SK-N-SH (cell line): ENCODE results near the gene SMARCD3. TPM values are rescaled to one million over a fixed set of nuclear protein-coding genes. Genes with fewer than 3 reads are reported as not detected.

Experiments used
- REST ChIP-seq: IDR thresholded peaks from 2 replicates; pipeline ENCODE4 v1.6.1; 2012; ENCODE audit warnings: mild to moderate bottlenecking, low read depth, low read length, moderate library complexity
- SMC3 ChIP-seq: IDR thresholded peaks from 2 replicates; pipeline ENCODE4 v1.6.1; 2012; ENCODE audit warnings: low read depth, low read length, improper control_type of control experiment
- ZBTB33 ChIP-seq: IDR thresholded peaks from 2 replicates; pipeline ENCODE4 v1.4.0; 2012; ENCODE audit warnings: low read depth, borderline replicate concordance
- polyA plus RNA-seq, 3 experiments: library from polyadenylated mRNA; depleted of rRNA; stranded (reverse); fragments of >200 nt; gene quantifications; 2 replicates each; pipeline ENCODE4 v1.2.3, GENCODE V29; 2012

SMARCD3 gene
- polyA plus RNA-seq, 1 of the 3 experiments (the other 2 are of a cell fraction), result 62.8 TPM

GRCh38 chr7:151189038-151189437, 59.5 kb downstream of the SMARCD3 start (continued):
- no peak for TF ChIP-seq REST
- no peak for TF ChIP-seq SMC3
- no peak for TF ChIP-seq ZBTB33

Other genes starting within 250 kb of the SMARCD3 start
- gene ATG9B, start 224.2 kb downstream of the SMARCD3 start, polyA plus RNA-seq (2012; rRNA removed), result 0.52 and 0.67 TPM in 2 replicates
- gene ABCB8, start 220.2 kb downstream of the SMARCD3 start, polyA plus RNA-seq (2012; rRNA removed), result 36.0 and 38.3 TPM in 2 replicates
- gene ASIC3, start 200.2 kb downstream of the SMARCD3 start, polyA plus RNA-seq (2012; rRNA removed), result 4.0 and 4.5 TPM in 2 replicates
- gene CDK5, start 190.8 kb downstream of the SMARCD3 start, polyA plus RNA-seq (2012; rRNA removed), result 123 and 125 TPM in 2 replicates
- 123 and 167 TPM in 2 replicates for gene SLC4A2, start 189.1 kb downstream of the SMARCD3 start, polyA plus RNA-seq (2012; rRNA removed)
- gene FASTK, start 167.9 kb downstream of the SMARCD3 start, polyA plus RNA-seq (2012; rRNA removed), result 125 and 148 TPM in 2 replicates
- gene TMUB1, start 165.2 kb downstream of the SMARCD3 start, polyA plus RNA-seq (2012; rRNA removed), result 37.8 and 60.6 TPM in 2 replicates
- 108 and 126 TPM in 2 replicates for gene AGAP3, start 162.2 kb downstream of the SMARCD3 start, polyA plus RNA-seq (2012; rRNA removed)
- not detected in 2 replicates for gene GBX1, start 81.0 kb downstream of the SMARCD3 start, polyA plus RNA-seq (2012; rRNA removed)
- gene ASB10, start 61.4 kb downstream of the SMARCD3 start, polyA plus RNA-seq (2012; rRNA removed), result not detected in 2 replicates
- gene H2BK1, start 38.2 kb downstream of the SMARCD3 start, polyA plus RNA-seq (2012; rRNA removed), result not detected in 2 replicates
- gene ABCF2, start 21.5 kb downstream of the SMARCD3 start, polyA plus RNA-seq (2012; rRNA removed), result 75.4 and 102 TPM in 2 replicates
- 60.4 and 68.6 TPM in 2 replicates for gene CHPF2, start 16.2 kb downstream of the SMARCD3 start, polyA plus RNA-seq (2012; rRNA removed)
- gene NUB1, start 93.1 kb upstream of the SMARCD3 start, polyA plus RNA-seq (2012; rRNA removed), result 54.0 and 56.6 TPM in 2 replicates
- gene WDR86, start 161.3 kb upstream of the SMARCD3 start, polyA plus RNA-seq (2012; rRNA removed), result 1.0 and 2.5 TPM in 2 replicates
- not detected in 2 replicates for gene CRYGN, start 191.4 kb upstream of the SMARCD3 start, polyA plus RNA-seq (2012; rRNA removed)